SIG-M5 treated with dmso at 0.1 percent for 504 hours (cell line): ENCODE measurements around the gene TRIM17.

Experiments
- DNase-seq: peaks from one replicate; lab custom pipeline; 2025; ENCODE audit not compliant: unreplicated experiment; lab: John Stamatoyannopoulos, UW

The TRIM17 gene

DNA sequence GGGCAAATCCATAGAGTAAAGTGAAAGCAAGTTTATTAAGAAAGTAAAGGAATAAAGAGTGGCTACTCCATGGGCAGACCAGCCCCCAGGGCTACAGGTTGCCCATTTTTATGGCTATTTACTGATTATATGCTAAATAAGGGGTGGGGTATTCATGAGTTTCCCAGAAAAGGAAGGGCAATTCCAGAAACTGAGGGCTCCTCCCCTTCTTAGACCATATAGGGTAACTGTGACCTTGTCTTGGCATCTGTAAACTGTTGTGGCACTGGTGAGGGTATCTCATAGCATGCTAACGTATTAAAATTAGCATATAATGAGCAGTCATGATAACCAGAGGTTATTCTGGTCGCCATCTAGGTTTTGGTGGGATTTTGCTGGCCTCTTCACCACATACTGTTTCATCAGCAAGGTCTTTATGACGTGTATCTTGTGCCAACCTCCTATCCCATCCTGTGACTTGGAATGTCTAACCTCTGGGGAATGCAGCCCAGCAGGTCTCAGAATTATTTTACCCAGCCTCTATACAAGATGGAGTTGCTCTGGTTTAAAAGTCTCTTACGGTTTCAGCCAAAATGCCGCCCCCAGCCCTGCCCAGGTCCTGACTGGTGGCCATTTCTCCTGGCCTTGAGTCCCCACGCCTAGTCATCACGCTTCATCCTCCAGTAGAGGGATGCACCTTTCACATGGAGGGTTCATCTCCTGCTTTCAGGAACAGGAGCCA, 982 bp upstream of the TRIM17 start:
- DNase-seq: no peak

DNA sequence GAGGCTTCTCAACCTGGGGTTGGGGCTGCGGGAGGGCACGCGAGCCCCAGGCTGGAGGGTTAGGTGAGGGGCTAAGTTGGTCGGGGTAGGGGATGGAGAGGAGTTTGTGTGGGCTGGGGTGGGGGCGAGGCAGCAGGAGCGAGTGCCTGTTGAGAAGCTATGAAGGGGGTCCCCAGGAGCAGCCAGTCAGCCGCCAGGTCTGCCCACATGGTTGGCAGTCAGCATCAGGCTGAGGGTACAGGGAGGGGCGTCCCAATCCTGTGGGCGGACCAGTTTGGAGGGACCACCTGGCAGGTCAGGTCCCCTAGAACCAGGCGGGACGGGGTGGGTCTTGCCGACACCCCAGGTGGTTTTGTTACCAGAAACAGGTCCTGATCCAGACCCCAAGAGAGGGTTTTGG, 400 bp upstream of the TRIM17 start:
- no peak for DNase-seq

DNA sequence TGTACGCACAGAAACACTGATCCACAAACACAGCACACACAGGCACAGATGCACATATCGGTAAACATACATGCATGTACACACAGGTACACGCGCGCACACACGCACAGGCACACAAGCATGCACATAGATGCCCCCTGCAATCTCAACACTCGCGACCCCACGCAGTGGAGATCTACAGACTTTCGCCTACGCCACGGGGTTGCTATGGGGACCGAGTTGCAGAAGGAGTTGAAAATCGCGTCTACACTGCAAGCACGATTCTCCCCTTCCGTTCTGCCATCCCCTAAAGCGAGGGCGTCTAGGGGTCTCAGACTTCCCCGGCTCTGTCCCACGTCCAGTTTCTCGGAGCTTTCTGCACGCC, 826 bp downstream of the TRIM17 start:
- DNase-seq: no peak

DNA sequence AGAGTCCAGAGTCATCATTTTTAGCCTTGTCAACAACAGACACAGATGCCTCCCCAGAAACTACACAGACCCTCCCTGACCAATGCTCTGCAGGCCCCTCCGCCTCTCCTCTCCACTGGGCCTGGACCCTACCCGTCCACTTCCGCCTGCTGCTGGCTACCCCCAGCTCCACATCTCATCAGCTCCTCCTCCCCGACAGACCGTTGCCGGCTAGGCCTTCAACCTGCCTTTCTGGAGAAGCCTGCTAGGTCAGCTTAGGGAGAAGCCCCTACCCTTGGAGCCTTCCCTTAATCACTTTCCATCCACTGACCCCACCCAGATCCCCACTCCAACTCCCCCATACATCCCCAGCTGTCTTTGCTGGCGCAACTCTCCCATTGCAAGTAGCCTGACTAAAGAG, 1.4 kb downstream of the TRIM17 start:
- DNase-seq: no peak

DNA sequence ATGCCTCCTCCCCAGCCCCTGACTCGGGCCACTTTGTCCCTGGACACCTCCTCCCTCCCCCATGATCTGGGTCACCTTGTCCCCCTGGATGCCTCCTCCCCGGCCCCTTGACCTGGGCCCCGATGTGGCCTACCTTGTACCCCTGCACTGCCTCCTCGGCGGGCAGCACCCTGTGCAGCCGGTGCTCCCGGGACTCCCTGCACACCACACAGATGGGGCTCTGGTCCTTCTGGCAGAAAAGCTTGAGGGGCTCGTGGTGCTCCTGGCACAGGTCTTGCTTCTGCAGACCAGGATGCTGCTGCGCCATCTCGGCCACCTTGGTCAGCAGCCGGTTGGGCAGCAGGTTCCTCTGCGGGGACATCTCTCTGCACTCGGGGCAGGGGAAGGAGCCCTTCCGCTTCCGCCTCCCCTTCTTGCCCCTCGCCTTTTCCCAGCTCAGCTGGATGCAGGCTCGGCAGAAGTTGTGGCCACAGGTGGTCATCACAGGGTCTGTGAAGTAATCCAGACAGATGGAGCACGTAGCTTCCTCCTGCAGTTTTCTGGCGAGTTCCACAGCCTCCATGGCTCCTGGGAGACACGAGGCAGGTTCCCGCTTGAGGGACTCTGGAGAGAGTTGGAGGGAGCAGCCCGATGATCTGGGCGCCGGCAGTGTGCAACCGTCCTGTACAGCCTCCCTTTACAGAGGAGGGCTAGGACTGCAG, 2.0 kb downstream of the TRIM17 start:
- DNase-seq: no peak

DNA sequence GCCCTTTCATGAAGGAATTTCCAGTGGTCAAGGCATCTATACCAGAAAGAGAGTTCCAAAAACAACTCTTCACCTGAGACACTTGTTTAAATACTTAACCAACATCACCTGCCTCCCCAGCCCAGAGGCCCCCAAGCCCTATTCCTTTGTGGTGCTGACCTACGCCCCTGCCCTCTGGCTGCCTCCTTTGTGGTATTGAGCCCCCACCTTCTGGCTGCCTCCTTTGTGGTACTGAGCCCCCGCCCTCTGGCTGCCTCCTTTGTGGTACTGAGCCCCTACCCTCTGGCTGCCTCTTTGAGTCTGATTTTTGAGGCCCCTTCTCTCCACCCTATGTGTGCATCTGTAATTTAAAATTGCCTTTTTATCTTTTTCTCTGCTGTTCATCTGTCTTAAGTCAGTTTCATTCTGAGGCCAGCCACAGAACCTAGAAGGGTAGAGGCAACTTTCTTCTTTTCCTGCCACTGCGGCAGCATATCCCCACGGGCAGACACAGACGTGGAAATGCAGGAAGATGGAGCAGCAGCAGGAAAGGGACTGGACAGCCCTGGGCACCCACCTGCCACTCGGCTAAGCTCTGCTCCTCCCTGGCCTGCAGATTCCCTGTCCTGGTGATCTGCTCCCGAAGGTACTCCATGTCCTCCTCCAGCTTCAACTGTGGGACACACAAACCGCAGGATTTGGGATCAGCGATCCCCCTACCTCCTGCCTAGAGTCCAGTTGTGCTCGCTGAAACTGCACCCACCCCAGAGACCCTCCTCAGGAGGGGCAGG, 3.2 kb downstream of the TRIM17 start:
- no peak for DNase-seq

DNA sequence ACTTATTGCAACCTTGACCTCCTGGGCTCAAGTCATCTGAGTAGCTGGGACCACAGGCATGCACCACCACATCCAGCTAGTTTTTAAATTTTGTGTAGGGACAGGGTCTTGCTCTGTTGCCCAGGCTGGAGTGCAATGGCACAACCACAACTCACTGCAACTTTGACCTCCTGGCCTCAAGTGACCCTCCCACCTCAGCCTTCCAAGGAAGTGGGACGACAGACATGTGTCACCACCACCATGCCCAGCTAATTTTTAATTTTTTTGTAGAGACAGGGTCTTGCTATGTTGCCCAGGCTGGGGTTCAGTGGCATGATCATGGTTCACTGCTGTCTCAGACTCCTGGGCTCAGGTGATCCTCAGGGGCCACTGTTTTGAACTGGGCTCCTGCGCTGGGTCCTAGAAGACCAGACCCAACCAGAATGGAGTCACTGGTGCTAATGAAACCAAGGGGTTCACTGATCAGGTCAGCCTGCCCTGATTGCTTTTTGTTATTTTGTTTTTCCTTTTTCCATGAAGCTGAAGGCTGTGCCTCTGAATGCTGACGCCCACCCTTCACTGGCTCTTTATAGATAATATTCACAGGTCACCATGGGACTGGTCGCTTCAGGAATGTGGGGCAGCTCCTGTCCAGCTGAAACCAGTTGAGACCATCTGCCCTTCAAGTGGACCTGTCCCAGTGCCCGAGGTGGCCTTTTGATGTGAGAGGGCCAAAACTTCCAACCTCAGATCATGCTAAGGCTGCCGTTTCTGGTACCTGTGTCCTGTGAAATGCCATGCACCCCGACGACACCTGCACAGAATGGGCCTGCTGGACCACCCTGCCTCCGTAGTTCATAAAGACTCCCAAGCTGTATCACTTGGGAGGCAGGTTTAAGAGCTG, 4.9 kb downstream of the TRIM17 start:
- no peak for DNase-seq

DNA sequence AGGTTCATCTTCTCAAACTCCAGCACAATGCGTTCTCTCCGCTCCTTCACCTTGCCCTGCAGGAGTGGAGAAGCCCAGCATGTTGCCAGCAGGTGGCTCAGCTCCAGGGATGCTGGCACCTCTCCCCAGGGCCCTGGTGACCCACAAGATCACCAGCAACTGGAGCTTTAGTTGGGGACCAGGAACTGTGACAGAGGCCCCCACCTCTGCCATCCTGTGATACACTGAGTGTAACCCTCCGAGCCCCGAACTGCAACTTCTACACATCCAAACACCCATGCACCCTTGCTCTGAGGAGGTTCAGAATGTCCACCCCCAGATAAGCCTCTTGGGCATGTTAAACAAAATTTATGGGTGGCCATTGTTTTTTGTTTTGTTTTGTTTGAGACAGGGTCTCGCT, 5.5 kb downstream of the TRIM17 start:
- no peak for DNase-seq

DNA sequence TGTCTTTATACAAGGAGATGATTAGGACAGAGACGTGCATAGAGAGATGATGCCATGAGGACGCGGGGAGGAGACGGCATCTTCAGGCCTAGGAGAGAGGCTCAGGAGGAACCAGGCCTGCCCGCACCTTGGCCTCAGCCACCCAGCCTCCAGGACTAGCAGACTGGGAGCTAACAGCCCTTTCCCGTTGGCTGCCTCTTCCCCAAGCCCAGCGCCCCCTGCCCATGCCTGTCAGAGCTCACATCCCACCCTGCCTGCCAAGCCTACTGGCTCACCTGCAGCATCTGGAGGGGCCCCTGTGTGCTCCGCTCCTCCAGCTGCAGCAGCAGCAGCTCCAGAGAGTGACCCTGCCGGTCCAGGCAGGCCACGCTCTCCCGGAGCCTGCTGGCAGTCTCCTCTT, 6.0 kb downstream of the TRIM17 start:
- DNase-seq: no peak

DNA sequence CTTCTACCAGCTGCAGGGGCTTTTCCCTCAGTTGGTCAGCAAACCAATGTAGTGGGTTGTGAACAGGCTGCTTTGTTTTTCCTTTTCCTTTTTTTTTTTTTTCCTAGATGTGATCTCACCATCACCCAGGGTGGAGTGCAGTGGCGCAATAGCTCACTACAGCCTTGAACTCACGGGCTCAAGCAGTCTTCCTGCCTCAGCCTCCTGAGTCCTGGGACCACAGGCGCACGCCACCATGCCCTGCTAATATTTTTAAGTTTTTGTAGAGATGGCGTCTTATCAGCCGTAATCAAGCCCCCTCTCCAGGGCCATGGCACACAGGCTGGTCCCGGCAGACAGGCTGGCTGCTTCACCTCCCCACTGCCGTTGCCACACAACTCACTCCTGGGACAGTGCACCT, 6.6 kb downstream of the TRIM17 start:
- no peak for DNase-seq

DNA sequence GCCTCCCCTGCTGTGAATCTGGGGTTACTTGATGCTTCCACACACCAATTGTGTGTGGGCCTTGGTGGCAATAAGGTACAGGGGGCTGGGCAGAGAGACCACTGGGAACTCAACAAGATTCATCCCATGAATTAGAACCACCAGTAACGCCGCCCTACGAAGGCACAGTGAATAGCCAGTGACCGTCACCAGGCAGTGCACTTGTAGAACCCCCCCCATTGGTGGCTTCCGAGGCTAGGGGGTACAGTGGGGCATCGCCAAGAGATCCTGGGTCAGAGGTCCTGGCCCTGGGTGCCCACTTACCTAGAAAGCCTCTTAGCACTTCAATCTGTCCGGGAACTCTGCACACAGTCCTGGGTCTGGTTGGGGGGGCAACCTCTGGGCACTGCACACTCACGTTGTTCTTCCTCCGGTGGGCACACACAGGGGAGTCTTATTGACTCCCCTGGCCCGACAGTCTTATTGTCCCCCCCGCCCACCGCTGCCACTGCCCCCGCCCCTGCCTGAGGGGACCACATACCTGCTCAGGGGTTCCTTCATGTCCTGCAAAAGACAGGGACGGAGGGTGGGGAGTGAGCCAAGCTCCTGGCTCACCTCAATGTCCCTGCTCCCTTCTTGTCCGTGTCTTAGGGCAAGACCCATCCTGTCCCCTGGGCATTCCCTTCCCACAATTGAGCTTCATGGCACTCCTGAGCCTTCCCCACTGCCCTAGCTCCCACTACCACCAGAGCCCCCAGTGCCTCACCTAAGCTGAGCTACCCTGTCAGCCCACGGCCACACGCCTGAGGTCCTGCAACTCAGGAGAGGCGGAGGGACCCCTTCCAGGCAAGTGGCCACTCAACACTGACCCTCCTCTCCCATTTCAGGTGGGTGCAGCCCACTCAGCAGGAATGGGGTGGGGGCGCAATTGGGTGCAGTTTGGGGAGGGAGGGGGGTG, 7.5 kb downstream of the TRIM17 start:
- no peak for DNase-seq

DNA sequence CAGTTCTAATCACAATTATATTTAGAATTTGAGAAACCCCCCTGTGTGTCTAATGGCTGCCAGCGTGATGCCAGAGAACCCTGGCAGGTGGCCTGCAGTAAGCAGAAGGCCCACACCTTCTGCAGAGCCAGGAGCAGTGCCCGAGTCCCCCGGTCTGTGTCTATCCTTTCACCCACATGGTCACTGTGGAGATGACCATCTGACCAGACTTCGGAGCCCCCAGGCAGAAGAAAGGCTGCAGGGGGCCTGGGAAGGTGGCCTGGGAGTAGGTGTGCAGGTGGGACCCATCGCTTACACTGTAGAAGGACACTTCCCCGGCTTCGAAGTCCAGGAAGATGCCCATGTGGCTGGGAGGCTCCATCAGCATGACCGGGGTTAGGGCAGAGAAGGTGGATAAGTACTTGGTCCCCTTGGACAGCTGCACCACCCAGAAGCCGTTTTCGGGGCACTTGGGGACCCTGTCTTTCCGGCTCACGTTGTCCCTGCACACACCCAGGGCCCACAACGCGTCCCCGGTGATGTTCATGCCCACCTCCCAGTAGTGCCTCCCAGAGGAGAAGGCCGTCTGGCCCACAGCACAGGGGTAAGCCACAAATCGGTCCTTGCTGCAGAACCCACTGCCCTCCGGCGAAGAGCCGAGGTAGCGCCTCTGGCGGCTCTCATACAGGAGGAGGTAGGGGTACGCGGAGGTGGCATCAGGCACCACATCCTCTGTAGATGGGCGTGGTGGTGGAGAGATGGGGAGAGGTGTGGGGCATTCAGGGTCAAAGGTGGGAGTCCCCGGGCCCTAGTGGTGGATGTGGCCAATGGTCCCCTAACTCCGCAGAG, 8.4 kb downstream of the TRIM17 start:
- DNase-seq: no peak

DNA sequence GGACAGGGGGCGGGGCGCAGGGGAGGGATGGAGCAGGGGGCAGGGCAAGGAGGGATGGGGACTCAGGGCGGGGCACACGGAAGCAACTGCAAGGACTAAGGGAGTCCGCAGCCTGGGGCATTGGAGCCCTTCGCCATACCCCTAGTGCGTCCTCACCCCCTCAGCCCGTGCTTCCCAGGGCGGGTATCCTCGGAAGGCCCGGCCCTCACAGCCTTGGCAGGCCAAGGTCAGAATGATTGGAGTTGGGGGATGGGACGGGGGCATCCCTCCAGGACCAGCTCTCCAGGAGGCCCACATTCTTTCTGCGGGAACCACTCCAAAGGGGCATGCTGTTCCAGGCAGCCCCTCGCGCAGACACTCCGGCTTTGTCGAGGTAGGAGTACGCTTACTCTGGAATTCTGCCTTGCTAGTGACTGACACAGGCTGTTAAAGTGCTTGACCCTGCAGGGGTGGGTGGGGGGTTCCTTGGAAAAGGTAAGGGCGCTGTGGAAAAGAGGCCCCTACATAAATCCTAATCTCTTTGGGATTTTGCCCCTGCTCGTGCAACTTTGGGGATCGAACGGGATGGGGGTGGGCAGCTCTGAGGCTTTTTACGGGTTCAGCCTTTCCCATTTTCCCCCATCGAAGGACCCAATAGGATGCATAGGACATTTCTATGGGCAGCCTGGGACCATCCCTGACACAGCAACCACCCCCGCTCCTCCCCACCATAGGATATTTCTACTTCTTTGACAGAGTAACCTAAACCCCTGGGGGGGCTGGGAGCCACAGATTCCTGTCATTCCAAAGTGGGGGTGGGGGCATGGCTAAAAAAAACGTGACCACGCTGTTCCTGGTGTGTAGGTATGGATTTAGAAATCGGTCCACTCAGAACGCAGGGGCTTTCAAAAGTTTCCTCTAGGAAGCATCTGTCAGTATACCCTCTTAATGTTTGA, 9.3 kb downstream of the TRIM17 start:
- DNase-seq: no peak

DNA sequence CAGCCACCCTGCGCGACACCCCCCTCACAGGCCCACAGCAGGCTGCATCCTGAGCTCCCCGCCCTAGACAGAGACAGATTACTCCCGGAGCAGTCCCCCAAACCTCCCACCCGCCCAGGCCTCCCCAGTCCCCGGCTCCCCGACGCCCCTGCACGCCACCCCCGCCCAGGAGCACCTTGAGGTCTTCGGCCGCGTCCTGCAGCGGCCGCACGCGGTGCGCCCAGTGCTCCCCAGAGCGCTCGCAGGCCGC, 10.8 kb downstream of the TRIM17 start:
- no peak for DNase-seq

DNA sequence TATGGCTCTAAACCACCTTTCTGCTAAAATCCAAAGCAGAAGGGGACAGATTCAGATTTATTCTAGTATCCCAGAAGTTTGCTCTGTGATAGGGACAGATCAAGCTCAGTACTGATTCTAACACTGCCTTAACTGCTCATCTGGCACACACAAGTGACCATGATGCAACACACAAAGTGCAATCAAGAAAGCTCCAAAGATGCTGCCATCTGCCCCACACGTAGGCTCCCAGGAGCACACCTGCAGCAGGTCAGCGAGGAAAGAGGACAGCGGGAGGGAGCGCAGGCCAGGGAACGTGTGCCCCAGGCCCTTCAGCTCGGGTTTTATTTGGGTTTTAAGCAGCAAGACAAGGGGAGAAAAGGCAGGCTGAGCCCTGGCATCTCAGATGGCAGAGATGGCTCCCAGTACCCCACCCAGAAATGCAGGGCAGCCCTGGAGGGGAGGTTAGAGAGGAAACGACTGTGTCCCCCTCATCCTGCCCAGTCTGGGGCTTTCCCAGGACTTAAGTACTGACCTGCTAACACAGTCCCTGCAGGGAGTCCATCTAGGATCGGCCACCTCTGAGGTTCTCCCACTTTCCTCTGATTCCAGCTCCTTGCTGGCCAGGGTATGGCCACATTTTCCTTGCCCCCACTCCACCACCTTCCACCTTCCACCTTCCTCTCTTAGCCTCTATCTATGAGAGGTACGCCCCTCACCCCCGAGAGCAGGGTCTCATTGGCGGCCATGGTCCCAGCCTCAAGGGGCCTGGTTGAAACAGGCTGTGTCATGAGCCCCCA, 11.3 kb downstream of the TRIM17 start:
- DNase-seq: no peak

DNA sequence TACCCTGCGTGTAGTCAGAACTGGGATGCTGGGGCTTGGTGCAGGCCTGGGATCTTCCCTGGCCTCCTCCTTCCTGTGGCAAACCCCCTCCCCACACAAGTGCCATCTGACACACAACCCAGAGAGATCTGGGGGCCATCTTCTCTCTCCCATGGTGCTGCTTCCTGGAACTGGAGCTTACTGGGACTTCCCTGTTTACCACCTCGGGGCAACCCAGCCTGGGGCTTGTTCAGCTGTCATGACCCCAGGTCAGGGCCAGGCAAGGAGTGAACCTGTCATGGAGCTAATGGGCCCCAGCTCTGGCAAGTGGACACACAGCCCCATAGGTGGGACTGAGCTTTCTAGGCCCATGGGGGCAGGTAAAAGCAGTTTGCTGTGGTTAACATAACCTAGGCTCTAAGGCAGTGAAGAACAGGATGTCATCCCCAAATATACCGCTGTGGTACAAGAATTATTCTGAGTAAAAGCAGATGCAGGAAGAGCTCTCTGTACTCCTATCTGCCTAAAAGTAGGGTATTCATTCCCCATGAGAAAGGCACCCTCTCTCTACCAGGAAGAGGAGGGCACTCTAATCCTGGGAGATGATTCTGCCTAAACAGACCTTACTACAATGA, 12.4 kb downstream of the TRIM17 start:
- no peak for DNase-seq

DNA sequence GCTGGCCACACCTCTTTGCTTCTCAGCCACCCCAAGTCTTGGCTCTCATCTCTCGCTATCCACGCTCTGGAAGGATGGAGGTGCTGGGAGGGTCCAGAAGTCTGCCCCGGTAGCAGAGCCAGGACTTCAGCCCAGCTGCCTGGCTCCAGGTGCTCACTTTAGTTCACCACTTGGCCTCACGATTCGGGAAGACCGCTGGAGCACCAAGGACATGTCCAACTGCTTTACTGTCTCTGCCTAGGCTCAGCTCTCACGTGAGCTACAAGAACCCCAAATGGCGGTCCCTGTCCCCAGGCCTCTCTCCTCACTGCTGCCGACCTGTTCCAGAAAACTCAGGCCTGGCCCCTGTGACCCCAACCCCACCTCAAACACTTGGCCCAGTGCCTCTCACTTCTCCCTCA, 13.4 kb downstream of the TRIM17 start:
- no peak for DNase-seq
